ENCODE results near the gene PNMA8C. TPM values are rescaled to one million over a fixed set of nuclear protein-coding genes. Genes with fewer than 3 reads are reported as not detected.

The PNMA8C gene
- total and polyA plus RNA-seq, 7 donors, result 0.01 TPM; not detected in 6

DNA sequence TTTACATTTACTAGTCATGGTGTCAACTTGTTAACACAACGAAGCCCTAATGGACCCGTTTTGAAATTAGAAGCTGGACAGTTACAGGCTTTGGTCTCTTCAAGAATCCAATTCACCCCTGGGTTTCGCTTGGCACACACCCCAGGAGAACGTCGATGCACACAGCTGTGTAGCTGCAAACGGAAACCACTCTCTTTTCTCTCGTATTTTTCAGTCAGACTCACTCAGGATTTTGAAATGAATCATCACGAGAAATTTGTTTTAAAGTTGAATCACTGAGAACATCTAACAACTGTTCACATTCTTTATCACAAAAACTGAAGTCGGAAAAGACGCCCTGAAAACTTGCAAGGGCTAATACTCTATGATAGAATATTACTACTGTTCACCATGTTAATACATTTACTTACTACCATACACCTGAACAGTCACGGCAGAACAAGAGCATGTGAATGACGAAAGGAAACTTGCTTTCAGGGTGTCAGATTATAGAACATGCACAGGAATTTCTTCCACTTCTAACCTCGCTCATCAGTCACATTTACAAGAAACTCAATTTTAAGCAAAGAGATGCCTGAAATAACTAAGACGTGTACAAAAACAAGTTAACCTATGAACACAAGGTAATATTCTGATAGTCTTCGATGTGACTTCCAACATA lies 37.9 kb upstream of the PNMA8C start:
- no peak overlapping the region for H3K4me3 ChIP-seq
- no peaks in the 10 kb centered on the region for H3K9me3 ChIP-seq
- DNase-seq (peak; percentile 60 to 75), ATAC-seq (peak in 1 of 4 donors; percentile 32)
- TF ChIP-seq, protein P1, sequence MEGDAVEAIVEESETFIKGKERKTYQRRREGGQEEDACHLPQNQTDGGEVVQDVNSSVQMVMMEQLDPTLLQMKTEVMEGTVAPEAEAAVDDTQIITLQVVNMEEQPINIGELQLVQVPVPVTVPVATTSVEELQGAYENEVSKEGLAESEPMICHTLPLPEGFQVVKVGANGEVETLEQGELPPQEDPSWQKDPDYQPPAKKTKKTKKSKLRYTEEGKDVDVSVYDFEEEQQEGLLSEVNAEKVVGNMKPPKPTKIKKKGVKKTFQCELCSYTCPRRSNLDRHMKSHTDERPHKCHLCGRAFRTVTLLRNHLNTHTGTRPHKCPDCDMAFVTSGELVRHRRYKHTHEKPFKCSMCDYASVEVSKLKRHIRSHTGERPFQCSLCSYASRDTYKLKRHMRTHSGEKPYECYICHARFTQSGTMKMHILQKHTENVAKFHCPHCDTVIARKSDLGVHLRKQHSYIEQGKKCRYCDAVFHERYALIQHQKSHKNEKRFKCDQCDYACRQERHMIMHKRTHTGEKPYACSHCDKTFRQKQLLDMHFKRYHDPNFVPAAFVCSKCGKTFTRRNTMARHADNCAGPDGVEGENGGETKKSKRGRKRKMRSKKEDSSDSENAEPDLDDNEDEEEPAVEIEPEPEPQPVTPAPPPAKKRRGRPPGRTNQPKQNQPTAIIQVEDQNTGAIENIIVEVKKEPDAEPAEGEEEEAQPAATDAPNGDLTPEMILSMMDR (IDR thresholded peaks at IDR 0.05), result no peak
- H3K36me3 ChIP-seq (ENCODE audit: insufficient read depth in 1 of 2, low read depth in 1 of 2), result no peaks in the 10 kb centered on the region
- no peak overlapping the region for H3K27ac ChIP-seq
- peaks cover 3% of the 10 kb centered on the region for H3K4me1 ChIP-seq
- 28 to 53% (median 33%) methylated on average over 15 of the region's 15 CpGs for WGBS, 3 donors
- intact Hi-C loops (cut with DNase I), result no loop called here
- peaks cover 0 to 18% (median 15%) of the 10 kb centered on the region in 3 donors for H3K27me3 ChIP-seq (ENCODE audit: insufficient read depth in 3 of 3, low read length in 2 of 3)

DNA sequence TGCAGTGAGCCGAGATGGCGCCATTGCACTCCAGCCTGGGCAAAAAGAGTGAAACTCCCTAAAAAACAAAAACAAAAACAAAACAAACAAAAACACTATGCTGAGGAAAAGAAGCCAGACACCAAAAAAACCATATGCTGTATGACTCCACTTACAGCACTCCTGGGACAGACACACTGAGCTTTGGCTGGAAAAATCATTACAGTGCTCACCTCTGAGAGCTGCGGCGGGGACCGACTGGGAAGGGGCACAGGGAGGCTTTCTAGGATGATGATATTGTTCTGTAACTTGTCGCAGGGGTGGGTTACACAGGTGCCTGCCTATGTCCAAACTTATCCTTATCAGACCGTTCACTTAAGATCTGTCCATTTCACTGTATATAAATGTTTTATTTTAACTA lies 34.8 kb upstream of the PNMA8C start:
- ATAC-seq (no peak), DNase-seq (no peak)
- H3K36me3 ChIP-seq (ENCODE audit: insufficient read depth in 1 of 2, low read depth in 1 of 2), result no peaks in the 10 kb centered on the region
- H3K4me3 ChIP-seq, result no peak overlapping the region
- H3K27me3 ChIP-seq (ENCODE audit: insufficient read depth in 3 of 3, low read length in 2 of 3), result peaks cover 0 to 3% (median 2%) of the 10 kb centered on the region in 3 donors
- intact Hi-C loops (cut with DNase I), result no loop called here
- no peaks in the 10 kb centered on the region for H3K9me3 ChIP-seq
- no peaks in the 10 kb centered on the region for H3K4me1 ChIP-seq
- TF ChIP-seq, protein P1 (IDR thresholded peaks at IDR 0.05), result no peak
- 62 to 84% (median 74%) methylated on average over 7 of the region's 7 CpGs for WGBS, 3 donors
- no peak overlapping the region for H3K27ac ChIP-seq

DNA sequence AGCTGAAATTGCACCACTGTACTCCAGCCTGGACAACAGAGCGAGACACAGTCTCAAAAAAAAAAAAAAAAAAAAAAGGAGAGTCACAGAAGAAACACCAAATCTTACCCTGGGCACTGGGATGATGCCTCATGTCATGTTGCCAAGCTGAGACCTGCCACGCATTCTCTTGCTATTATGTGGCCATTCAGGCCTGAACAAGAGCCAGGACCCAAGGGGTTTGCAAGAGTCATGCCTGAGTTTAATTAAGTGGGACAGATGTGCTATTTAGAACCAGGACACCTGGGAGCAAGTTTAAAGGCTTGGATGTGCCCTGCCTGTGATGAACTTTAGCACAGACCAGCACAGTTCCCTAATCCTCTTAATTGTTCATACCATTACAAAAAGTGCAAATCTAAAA lies 32.8 kb upstream of the PNMA8C start:
- Histone ChIP-seq H3K36me3 (ENCODE audit: insufficient read depth in 1 of 2, low read depth in 1 of 2) (no peaks in the 10 kb centered on the region), H3K4me1 (no peaks in the 10 kb centered on the region), H3K9me3 (no peaks in the 10 kb centered on the region), H3K27ac (no peak overlapping the region), H3K4me3 (no peak overlapping the region), H3K27me3 (ENCODE audit: insufficient read depth in 3 of 3, low read length in 2 of 3) (peaks cover 0 to 3% (median 2%) of the 10 kb centered on the region in 3 donors)
- intact Hi-C loops (cut with DNase I), result no loop called here
- DNase-seq (no peak), ATAC-seq (no peak)
- WGBS, 3 donors, result 66 to 93% (median 69%) methylated on average over 2 of the region's 2 CpGs
- TF ChIP-seq, protein P1 (IDR thresholded peaks at IDR 0.05), result no peak

DNA sequence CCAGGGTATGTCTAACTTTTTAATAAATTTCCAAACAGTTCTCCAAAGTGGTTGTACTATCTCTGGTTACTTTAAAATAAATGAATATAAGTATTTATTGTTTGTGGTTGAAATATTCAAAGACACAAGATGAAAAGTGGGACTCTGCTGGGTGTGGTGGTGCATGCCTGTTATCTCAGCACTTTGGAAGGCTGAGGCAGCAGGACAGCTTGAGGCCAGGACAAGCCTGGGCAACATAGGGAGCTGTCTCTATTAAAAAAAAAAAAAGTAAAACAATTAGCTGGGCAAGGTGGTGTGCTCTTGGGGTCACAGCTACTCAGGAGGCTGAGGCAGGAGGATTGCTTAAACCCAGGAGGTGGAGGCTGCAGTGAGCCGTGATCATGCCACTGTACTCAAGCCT lies 32.2 kb upstream of the PNMA8C start:
- ATAC-seq (no peak), DNase-seq (no peak)
- Histone ChIP-seq H3K27ac (no peak overlapping the region), H3K4me1 (no peaks in the 10 kb centered on the region), H3K4me3 (no peak overlapping the region), H3K36me3 (ENCODE audit: insufficient read depth in 1 of 2, low read depth in 1 of 2) (no peaks in the 10 kb centered on the region), H3K9me3 (no peaks in the 10 kb centered on the region), H3K27me3 (ENCODE audit: insufficient read depth in 3 of 3, low read length in 2 of 3) (peaks cover 0 to 3% (median 2%) of the 10 kb centered on the region in 3 donors)
- WGBS, 3 donors, result 71 to 77% (median 77%) methylated on average over 1 of the region's 1 CpG
- TF ChIP-seq, protein P1 (IDR thresholded peaks at IDR 0.05), result no peak
- intact Hi-C loops (cut with DNase I), result no loop called here

DNA sequence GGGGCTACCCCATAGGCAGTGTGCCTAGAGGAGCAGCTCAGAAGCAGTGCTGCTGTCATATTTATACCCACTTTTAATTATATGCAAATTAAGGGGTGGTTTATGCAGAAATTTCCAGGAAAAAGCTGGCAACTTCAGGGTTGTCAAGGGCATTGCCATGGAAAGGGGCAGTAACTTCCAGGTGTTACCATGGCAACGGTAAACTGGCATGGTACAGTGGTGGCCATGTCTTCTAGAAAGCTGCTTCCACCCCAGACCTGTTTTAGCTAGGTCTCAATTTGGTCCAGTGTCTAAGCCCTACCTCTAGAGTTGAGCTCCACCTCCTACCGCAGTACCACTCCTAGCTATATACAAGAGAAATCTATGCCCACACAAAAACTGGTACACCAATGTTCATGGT lies 31.3 kb upstream of the PNMA8C start:
- no peak overlapping the region for H3K27ac ChIP-seq
- peaks cover 0 to 3% (median 2%) of the 10 kb centered on the region in 3 donors for H3K27me3 ChIP-seq (ENCODE audit: insufficient read depth in 3 of 3, low read length in 2 of 3)
- no peak overlapping the region for H3K4me3 ChIP-seq
- no peaks in the 10 kb centered on the region for H3K9me3 ChIP-seq
- no peaks in the 10 kb centered on the region for H3K36me3 ChIP-seq (ENCODE audit: insufficient read depth in 1 of 2, low read depth in 1 of 2)
- no peak for DNase-seq
- intact Hi-C loops (cut with DNase I), result no loop called here
- no peak for ATAC-seq
- TF ChIP-seq, protein P1 (IDR thresholded peaks at IDR 0.05), result no peak
- 69 to 94% (median 74%) methylated on average over 2 of the region's 2 CpGs for WGBS, 3 donors
- H3K4me1 ChIP-seq, result no peaks in the 10 kb centered on the region
